Thoracic aorta (tissue), 2 donors: Measurements from ENCODE around the gene SYN1. TPM values are rescaled to one million over a fixed set of nuclear protein-coding genes. Genes with fewer than 3 reads are reported as not detected.
"Not testable (repeated sequence)": the region's sequence is repeated elsewhere in the genome, so short reads cannot be mapped to it uniquely, and the experiment has no call there.

ENCODE experiments used
- ATAC-seq: fragments of 150-250 bp; one replicate; pipeline ENCODE4 v1.8.0; 2017; ENCODE audit warnings: low read depth; ENCODE audit not compliant: insufficient number of reproducible peaks, low FRiP score
- DNase-seq: peaks from one replicate; pipeline ENCODE4 v3.0.0-alpha.2; 2020; ENCODE audit warnings: low spot score
- H3K27ac ChIP-seq, 2 donors: fragments of 200-600 bp; sonication (generic); 1 replicate in 1 of 2; 2 replicates in 1 of 2; pipeline ENCODE4 v1.5.1; 2016; ENCODE audit warnings: mild to moderate bottlenecking in 2 of 2, moderate library complexity in 2 of 2
- H3K27me3 ChIP-seq: fragments of 200-600 bp; sonication (generic); replicated peaks from 2 replicates; pipeline ENCODE4 v1.6.0; 2016; ENCODE audit warnings: mild to moderate bottlenecking; ENCODE audit not compliant: insufficient read depth
- H3K36me3 ChIP-seq: fragments of 200-600 bp; sonication (generic); one replicate; pipeline ENCODE4 v1.5.1; 2016
- H3K4me1 ChIP-seq, 2 donors: fragments of 200-600 bp; sonication (generic); 1 replicate in 1 of 2; 2 replicates in 1 of 2; pipeline versions ENCODE4 v1.5.1 to v1.6.0; 2016; ENCODE audit warnings: low read depth in 2 of 2, mild to moderate bottlenecking in 1 of 2; ENCODE audit not compliant: control insufficient read depth in 1 of 2
- H3K4me3 ChIP-seq: fragments of 200-600 bp; sonication (generic); 2 replicates; pipeline ENCODE4 v1.5.1; 2016; ENCODE audit warnings: mild to moderate bottlenecking
- H3K9me3 ChIP-seq: fragments of 200-600 bp; sonication (generic); 2 replicates; pipeline ENCODE4 v1.5.1; 2016
- total RNA-seq, 2 donors: library from RNA; depleted of rRNA; stranded (reverse); fragments of >200 nt; gene quantifications; one replicate each; pipeline versions ENCODE4 v1.1.0 to v1.2.3, GENCODE V29; 2016
- TF ChIP-seq, protein P1 (sequence below): fragments of 200-600 bp; sonication (generic); IDR thresholded peaks from one replicate; pipeline ENCODE4 v1.5.1; 2019; ENCODE audit warnings: antibody characterized with exemption

Gene SYN1
- under 1 TPM; 0.27 to 0.85 TPM for total RNA-seq

DNA sequence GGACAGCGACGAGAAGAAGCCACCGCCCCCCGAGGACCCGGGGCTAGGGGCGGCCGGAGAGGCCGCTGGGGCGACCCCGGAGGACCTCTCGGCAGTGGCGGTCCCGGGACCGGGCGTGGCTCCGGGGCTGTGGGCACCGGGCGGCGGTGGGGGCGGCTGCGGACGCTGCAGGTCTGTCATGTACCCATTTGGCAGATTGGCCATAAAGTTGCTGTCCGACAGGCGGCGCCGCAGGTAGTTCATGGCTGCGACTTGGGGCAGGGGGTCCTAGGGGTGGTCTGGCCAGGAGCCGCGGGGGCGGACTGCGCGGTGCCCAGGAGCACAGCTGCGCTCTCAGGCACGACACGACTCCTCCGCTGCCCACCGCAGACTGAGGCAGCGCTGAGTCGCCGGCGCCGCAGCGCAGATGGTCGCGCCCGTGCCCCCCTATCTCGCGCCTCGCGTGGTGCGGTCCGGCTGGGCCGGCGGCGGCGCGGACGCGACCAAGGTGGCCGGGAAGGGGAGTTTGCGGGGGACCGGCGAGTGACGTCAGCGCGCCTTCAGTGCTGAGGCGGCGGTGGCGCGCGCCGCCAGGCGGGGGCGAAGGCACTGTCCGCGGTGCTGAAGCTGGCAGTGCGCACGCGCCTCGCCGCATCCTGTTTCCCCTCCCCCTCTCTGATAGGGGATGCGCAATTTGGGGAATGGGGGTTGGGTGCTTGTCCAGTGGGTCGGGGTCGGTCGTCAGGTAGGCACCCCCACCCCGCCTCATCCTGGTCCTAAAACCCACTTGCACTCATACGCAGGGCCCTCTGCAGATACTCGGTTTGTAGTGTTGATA is at the start of gene SYN1:
Gene SYN1, minus strand, starts transcription at position 372 of the 817 bp plus-strand sequence. Its CDS starts 129 bp downstream, at position 243.
- no peak within 1 kb of the TSS for H3K27ac ChIP-seq
- TF ChIP-seq, protein P1, sequence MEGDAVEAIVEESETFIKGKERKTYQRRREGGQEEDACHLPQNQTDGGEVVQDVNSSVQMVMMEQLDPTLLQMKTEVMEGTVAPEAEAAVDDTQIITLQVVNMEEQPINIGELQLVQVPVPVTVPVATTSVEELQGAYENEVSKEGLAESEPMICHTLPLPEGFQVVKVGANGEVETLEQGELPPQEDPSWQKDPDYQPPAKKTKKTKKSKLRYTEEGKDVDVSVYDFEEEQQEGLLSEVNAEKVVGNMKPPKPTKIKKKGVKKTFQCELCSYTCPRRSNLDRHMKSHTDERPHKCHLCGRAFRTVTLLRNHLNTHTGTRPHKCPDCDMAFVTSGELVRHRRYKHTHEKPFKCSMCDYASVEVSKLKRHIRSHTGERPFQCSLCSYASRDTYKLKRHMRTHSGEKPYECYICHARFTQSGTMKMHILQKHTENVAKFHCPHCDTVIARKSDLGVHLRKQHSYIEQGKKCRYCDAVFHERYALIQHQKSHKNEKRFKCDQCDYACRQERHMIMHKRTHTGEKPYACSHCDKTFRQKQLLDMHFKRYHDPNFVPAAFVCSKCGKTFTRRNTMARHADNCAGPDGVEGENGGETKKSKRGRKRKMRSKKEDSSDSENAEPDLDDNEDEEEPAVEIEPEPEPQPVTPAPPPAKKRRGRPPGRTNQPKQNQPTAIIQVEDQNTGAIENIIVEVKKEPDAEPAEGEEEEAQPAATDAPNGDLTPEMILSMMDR: no peak
- H3K9me3 ChIP-seq: no peaks in the 10 kb centered on the region
- H3K27me3 ChIP-seq: no peaks in the 10 kb centered on the region
- H3K36me3 ChIP-seq: no peaks in the 10 kb centered on the region
- H3K4me3 ChIP-seq: peak within 1 kb of the TSS; percentile 62
- ATAC-seq: no peak
- no peak for DNase-seq
- H3K4me1 ChIP-seq: no peaks in the 10 kb centered on the region

DNA sequence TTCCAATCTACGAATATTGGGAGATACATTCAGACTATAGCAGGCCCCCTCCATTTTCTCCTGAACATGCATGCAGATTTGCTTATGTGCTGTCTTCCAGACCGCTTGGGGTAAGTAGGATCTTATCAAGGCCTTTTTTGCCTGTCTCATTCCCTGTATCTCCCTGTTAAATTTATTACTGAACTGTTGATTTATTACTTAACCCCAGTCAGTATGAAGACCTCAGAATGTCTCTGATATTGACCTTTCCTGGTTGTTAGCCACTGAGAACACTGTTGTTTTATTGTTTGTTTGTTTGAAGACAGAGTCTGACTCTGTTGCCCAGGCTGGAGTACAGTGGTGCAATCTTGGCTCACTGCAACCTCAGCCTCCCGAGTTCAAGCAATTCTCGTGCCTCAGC is 46.1 kb upstream of the SYN1 start:
- H3K36me3 ChIP-seq, ATAC-seq, H3K9me3 ChIP-seq, H3K4me1 ChIP-seq, H3K27me3 ChIP-seq, H3K4me3 ChIP-seq, DNase-seq, H3K27ac ChIP-seq: not testable (repeated sequence)

DNA sequence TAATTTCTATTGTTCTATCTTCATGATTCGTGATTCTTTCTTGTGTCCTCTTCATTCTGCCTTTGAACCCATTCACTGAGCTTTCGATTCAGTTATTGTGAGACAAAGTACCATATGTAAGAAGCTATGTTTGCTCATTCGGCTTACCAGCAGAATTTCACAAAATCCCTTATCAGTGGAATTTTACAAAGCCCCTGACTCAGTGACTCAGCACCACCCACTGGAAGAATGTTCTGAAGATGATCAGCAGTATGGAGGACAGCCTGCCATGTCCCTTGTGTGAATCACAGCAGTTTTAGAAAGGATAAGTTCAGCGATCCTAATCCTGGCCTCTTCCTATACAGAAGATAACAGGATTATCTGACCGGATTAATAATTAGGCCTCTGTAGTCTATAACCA is 45.1 kb upstream of the SYN1 start:
- no peaks in the 10 kb centered on the region for H3K36me3 ChIP-seq
- no peak overlapping the region for H3K27ac ChIP-seq
- H3K4me3 ChIP-seq: no peak overlapping the region
- TF ChIP-seq, protein P1: no peak
- H3K9me3 ChIP-seq: no peaks in the 10 kb centered on the region
- ATAC-seq: no peak
- no peaks in the 10 kb centered on the region for H3K27me3 ChIP-seq
- DNase-seq: no peak
- H3K4me1 ChIP-seq: peaks cover 0 to under 1% of the 10 kb centered on the region in 2 donors

DNA sequence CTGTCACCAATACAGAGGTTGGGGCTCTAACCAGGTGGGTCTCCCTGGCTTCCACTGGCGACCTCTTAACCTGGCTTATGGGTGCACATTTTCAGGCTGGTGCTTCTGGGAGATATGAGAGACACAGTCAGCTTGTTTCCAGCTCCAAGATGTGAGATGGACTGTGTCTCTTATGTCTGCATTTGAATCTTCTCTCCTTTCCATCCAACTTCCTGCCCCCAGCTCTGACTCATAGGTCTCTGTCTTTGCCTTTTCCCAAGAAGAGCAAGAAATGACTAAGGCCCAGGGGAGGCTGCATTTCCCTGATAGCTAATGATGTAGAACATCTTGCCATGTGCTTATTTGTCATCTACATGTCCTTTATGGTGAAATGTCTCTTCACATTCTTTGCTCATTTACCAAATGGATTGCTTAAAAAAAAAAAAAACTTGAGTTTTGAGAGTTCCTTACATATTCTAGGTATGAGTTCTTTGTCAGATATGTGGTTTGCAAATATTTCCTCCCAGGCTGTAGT is 42.5 kb upstream of the SYN1 start:
- DNase-seq (no peak), ATAC-seq (no peak)
- H3K27ac ChIP-seq: no peak overlapping the region
- TF ChIP-seq, protein P1: no peak
- no peaks in the 10 kb centered on the region for H3K9me3 ChIP-seq
- H3K27me3 ChIP-seq: no peaks in the 10 kb centered on the region
- no peak overlapping the region for H3K4me3 ChIP-seq
- H3K4me1 ChIP-seq: peaks cover 0 to 4% of the 10 kb centered on the region in 2 donors
- no peaks in the 10 kb centered on the region for H3K36me3 ChIP-seq

DNA sequence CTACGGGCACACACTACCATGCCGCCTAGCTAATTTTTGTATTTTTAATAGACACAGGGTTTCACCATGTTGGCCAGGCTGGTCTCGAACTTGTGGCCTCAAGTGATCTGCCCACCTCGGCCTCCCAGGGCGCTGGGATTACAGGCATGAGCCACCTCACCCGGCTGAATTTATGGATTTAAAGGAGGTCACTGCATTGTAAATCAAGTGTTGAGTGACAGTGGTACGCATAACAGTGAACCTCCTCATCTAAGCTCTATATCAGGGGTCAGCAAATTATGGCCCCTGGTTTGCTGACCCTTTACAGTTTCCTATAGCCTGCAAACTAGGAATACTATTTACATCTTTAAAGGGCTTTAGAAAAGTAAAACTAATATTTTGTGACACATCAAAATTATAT is 41.9 kb upstream of the SYN1 start:
- Histone ChIP-seq H3K27ac (no peak overlapping the region), H3K9me3 (no peaks in the 10 kb centered on the region), H3K27me3 (no peaks in the 10 kb centered on the region), H3K4me1 (peaks cover 0 to 4% of the 10 kb centered on the region in 2 donors), H3K4me3 (no peak overlapping the region), H3K36me3 (peaks cover 3% of the 10 kb centered on the region)
- ATAC-seq (no peak), DNase-seq (no peak)
- TF ChIP-seq, protein P1: no peak
